ENCODE data around the gene NFASC.

- TF ChIP-seq, protein P1, sequence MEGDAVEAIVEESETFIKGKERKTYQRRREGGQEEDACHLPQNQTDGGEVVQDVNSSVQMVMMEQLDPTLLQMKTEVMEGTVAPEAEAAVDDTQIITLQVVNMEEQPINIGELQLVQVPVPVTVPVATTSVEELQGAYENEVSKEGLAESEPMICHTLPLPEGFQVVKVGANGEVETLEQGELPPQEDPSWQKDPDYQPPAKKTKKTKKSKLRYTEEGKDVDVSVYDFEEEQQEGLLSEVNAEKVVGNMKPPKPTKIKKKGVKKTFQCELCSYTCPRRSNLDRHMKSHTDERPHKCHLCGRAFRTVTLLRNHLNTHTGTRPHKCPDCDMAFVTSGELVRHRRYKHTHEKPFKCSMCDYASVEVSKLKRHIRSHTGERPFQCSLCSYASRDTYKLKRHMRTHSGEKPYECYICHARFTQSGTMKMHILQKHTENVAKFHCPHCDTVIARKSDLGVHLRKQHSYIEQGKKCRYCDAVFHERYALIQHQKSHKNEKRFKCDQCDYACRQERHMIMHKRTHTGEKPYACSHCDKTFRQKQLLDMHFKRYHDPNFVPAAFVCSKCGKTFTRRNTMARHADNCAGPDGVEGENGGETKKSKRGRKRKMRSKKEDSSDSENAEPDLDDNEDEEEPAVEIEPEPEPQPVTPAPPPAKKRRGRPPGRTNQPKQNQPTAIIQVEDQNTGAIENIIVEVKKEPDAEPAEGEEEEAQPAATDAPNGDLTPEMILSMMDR (conservative IDR thresholded peaks at IDR 0.05; ENCODE audit: low read depth, low read length), result no peak
- no peak for TF ChIP-seq EZH2 (IDR thresholded peaks at IDR 0.05; ENCODE audit: low read length, unreplicated experiment)
These were observed 53.5 kb downstream of the NFASC start for GRCh38 chr1:204924013-204924759.
